Activated CD4-positive, alpha-beta memory T cell treated with anti-CD3 and anti-CD28 coated beads, Interleukin-2, amount 10 ng/mL, durations not matched to agents 7 days and 5 days (primary cell): Measurements from ENCODE around the gene TMEM273. TPM values are rescaled to one million over a fixed set of nuclear protein-coding genes. Genes with fewer than 3 reads are reported as not detected.

Experiments
- CTCF ChIA-PET: fragments of 350-600 bp; sonication (Branson Sonifier 250); formaldehyde crosslinking; loops from one replicate; lab custom pipeline; 2021; ENCODE audit warnings: antibody characterized with exemption, inconsistent platforms; lab: Charles Lee
- POLR2A ChIA-PET: fragments of 350-600 bp; sonication (Branson Sonifier 250); formaldehyde crosslinking; loops from one replicate; lab custom pipeline; 2021; ENCODE audit warnings: antibody characterized with exemption; lab: Charles Lee
- DNase-seq: peaks from one replicate; pipeline ENCODE4 v3.0.0-alpha.2; 2020
- H3K27ac Mint-ChIP-seq: one replicate; pipeline ENCODE4 v1.8.0; 2021; ENCODE audit warnings: mild to moderate bottlenecking, mixed read lengths
- H3K27me3 Mint-ChIP-seq: one replicate; pipeline ENCODE4 v1.8.0; 2021; ENCODE audit warnings: mixed read lengths
- H3K36me3 Mint-ChIP-seq: one replicate; pipeline ENCODE4 v1.8.0; 2021; ENCODE audit warnings: low read depth, mixed read lengths
- H3K4me1 Mint-ChIP-seq: one replicate; pipeline ENCODE4 v1.8.0; 2021; ENCODE audit warnings: mixed read lengths
- H3K4me3 Mint-ChIP-seq: one replicate; pipeline ENCODE4 v1.8.0; 2021; ENCODE audit warnings: mild to moderate bottlenecking, mixed read lengths
- H3K9me3 Mint-ChIP-seq: one replicate; pipeline ENCODE4 v1.8.0; 2021; ENCODE audit warnings: mixed read lengths
- total RNA-seq, 2 experiments: library from RNA; stranded (reverse); gene quantifications; one replicate each; pipeline ENCODE4 v1.2.3, GENCODE V29; 2021

TMEM273 gene
- total RNA-seq, 2 experiments from 2014 or later = 98.2 to 100 TPM

DNA sequence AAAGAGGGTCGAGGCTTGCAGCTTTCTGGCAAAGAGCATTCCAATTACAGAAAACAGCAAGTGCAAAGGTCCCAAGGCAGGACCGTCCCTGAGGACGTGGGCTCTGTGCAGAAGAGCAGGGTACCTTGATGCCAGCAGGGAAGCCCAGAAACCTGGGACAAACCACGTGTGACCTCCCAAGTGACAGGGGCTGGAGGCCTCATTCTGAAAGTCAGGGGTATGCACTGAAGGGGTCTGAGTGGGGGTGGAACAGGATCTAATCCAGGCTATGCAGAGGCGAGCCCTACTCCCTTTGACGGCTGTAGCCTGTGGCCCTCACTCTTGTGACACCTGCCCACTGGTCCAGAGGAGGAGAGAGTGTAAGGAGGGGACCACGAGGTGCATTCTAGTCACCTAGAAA is 22.9 kb downstream of the TMEM273 start:
- peaks cover 66% of the 10 kb centered on the region for H3K36me3 Mint-ChIP-seq
- H3K9me3 Mint-ChIP-seq = no peaks in the 10 kb centered on the region
- H3K4me1 Mint-ChIP-seq = peaks cover 50% of the 10 kb centered on the region
- H3K4me3 Mint-ChIP-seq = no peak overlapping the region
- ChIA-PET CTCF (no interaction called here), POLR2A (no interaction called here)
- no peaks in the 10 kb centered on the region for H3K27me3 Mint-ChIP-seq
- no peak for DNase-seq
- no peak overlapping the region for H3K27ac Mint-ChIP-seq

GRCh38 chr10:49164559-49165188 is 23.5 kb downstream of the TMEM273 start:
- ChIA-PET POLR2A (interaction anchor here (0.6 to 2.2 kb wide), 4 partner anchors 24 to 211 kb away, joined by 3 to 8 read pairs (median 4); partner anchors contain the start of gene TMEM273), CTCF (interaction anchor here (0.6 to 1.5 kb wide), 18 partner anchors 9 to 507 kb away, joined by 3 to 23 read pairs (median 3); partner anchors contain the start of gene ERCC6)
- Mint-ChIP-seq H3K36me3 (peaks cover 72% of the 10 kb centered on the region), H3K27me3 (no peaks in the 10 kb centered on the region), H3K9me3 (no peaks in the 10 kb centered on the region), H3K4me3 (no peak overlapping the region), H3K4me1 (peaks cover 46% of the 10 kb centered on the region), H3K27ac (peak overlapping the region; percentile 44)
- peak; percentile 55 for DNase-seq

- H3K27ac Mint-ChIP-seq = peak overlapping the region; percentile 44
- H3K4me1 Mint-ChIP-seq = peaks cover 37% of the 10 kb centered on the region
- no peaks in the 10 kb centered on the region for H3K27me3 Mint-ChIP-seq
- H3K4me3 Mint-ChIP-seq = no peak overlapping the region
- peaks cover 74% of the 10 kb centered on the region for H3K36me3 Mint-ChIP-seq
- ChIA-PET CTCF (interaction anchor here (0.9 to 1.5 kb wide), 12 partner anchors 8 to 506 kb away, joined by 3 to 23 read pairs (median 4); no protein-coding TSS in a partner anchor), POLR2A (interaction anchor here (1.1 to 2.2 kb wide), 3 partner anchors 25 to 85 kb away, joined by 3 to 8 read pairs (median 4); partner anchors contain the start of gene TMEM273)
- DNase-seq = no peak
- H3K9me3 Mint-ChIP-seq = no peaks in the 10 kb centered on the region
Measured at GRCh38 chr10:49163741-49164140, 24.4 kb downstream of the TMEM273 start.

- DNase-seq = no peak
- Mint-ChIP-seq H3K27me3 (no peaks in the 10 kb centered on the region), H3K27ac (no peak overlapping the region), H3K4me1 (peaks cover 37% of the 10 kb centered on the region), H3K9me3 (no peaks in the 10 kb centered on the region), H3K4me3 (no peak overlapping the region), H3K36me3 (peaks cover 73% of the 10 kb centered on the region)
- POLR2A ChIA-PET = interaction anchor here (2.2 kb wide), 1 partner anchor 84 kb away, joined by 8 read pairs; no protein-coding TSS in a partner anchor
- CTCF ChIA-PET = interaction anchor here (1.9 kb wide), 1 partner anchor 11 kb away, joined by 5 read pairs; no protein-coding TSS in a partner anchor
Measured at GRCh38 chr10:49162761-49163310, 25.4 kb downstream of the TMEM273 start.

- POLR2A ChIA-PET = interaction anchor here (0.7 kb wide), 1 partner anchor 11 kb away, joined by 3 read pairs; no protein-coding TSS in a partner anchor
- Mint-ChIP-seq H3K36me3 (peaks cover 78% of the 10 kb centered on the region), H3K4me1 (peaks cover 40% of the 10 kb centered on the region), H3K9me3 (no peaks in the 10 kb centered on the region), H3K27me3 (no peaks in the 10 kb centered on the region), H3K4me3 (no peak overlapping the region), H3K27ac (peak overlapping the region; percentile 7)
- CTCF ChIA-PET = interaction anchor here (1.0 to 1.9 kb wide), 5 partner anchors 11 to 505 kb away, joined by 3 to 6 read pairs (median 5); no protein-coding TSS in a partner anchor
- DNase-seq = no peak
Measured at GRCh38 chr10:49162063-49162462, 26.1 kb downstream of the TMEM273 start.

DNA sequence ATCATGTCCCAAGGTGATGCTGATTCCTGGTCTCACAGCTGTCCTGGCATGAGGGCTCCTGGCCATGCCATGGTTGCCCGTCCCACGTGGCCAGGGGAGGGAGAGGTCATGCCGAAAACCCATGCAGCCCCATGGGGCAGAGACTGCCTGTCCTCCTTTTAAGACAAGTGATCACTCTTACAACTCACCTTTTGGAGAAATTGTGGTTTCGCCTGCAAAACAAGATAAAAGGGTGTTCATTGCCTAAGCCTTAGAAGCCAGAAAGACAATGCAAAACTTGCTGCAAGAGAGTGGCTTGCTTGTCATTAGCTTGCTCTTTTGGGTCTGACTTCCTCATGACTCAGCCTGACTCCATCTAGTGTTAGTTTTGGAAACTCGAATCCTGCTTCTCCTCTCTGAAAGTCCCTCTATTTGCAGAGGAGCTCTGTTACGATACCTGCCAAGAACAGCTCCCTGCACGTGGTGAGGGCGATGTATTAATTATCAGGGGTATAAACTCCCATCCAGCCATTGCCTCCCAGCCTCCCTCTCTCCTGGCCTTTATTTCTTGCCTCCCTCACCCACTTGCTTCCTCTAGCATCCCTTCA is 26.7 kb downstream of the TMEM273 start:
- CTCF ChIA-PET = interaction anchor here (1.0 to 1.9 kb wide), 6 partner anchors 12 to 505 kb away, joined by 3 to 6 read pairs (median 4); no protein-coding TSS in a partner anchor
- Mint-ChIP-seq H3K27ac (peak overlapping the region; percentile 7), H3K27me3 (no peaks in the 10 kb centered on the region), H3K36me3 (peaks cover 77% of the 10 kb centered on the region), H3K4me1 (peaks cover 42% of the 10 kb centered on the region), H3K4me3 (no peak overlapping the region), H3K9me3 (no peaks in the 10 kb centered on the region)
- POLR2A ChIA-PET = interaction anchor here (0.7 kb wide), 1 partner anchor 11 kb away, joined by 3 read pairs; no protein-coding TSS in a partner anchor
- DNase-seq = no peak

DNA sequence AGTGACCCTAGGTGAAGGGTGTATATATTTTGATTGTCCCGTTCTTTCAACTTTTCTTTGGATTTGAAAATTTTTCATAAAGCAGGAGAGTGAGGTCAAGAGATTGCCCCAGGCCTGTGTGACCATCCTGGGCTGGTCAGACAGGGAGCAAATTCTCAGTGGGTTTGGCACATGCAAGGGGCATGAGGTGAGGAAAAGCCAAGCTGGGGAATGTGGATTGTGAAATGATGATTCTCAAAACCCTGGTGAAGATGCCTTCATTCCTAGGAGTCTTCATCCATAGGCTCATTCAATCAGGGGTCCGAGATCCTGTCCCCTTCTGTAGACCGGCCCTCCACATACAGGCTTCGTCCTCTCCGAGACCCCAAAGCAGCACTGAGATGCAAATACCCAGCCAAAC is 27.4 kb downstream of the TMEM273 start:
- Mint-ChIP-seq H3K27ac (no peak overlapping the region), H3K4me3 (no peak overlapping the region), H3K27me3 (no peaks in the 10 kb centered on the region), H3K36me3 (peaks cover 75% of the 10 kb centered on the region), H3K4me1 (peaks cover 43% of the 10 kb centered on the region), H3K9me3 (no peaks in the 10 kb centered on the region)
- CTCF ChIA-PET = interaction anchor here (1.0 to 1.6 kb wide), 3 partner anchors 185 to 504 kb away, joined by 3 to 6 read pairs (median 5); no protein-coding TSS in a partner anchor
- no peak for DNase-seq
- POLR2A ChIA-PET = no interaction called here

DNA sequence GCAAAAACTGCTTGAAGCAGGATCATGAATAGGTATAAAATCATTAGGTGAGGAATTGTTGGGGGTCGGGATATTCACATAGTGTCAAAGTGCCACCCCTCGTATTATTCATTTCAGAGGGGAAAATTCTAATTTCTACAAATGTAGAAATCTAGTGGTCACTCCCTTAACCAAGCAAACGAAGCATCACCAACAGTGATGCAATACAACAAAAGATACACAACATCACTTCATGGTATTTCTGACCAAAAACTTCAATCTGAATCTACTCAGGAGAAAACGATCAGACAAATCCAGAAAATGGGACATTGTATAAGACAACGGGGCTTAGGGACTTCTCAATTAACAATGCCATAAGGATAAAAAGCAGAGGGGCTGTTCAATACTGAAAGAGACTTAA is 28.1 kb downstream of the TMEM273 start:
- no peak for DNase-seq
- POLR2A ChIA-PET = no interaction called here
- peaks cover 43% of the 10 kb centered on the region for H3K4me1 Mint-ChIP-seq
- H3K36me3 Mint-ChIP-seq = peaks cover 77% of the 10 kb centered on the region
- no peak overlapping the region for H3K4me3 Mint-ChIP-seq
- H3K27ac Mint-ChIP-seq = no peak overlapping the region
- CTCF ChIA-PET = no interaction called here
- no peaks in the 10 kb centered on the region for H3K27me3 Mint-ChIP-seq
- no peaks in the 10 kb centered on the region for H3K9me3 Mint-ChIP-seq

- Mint-ChIP-seq H3K4me3 (no peak overlapping the region), H3K27ac (no peak overlapping the region), H3K27me3 (no peaks in the 10 kb centered on the region), H3K4me1 (peaks cover 31% of the 10 kb centered on the region), H3K9me3 (no peaks in the 10 kb centered on the region), H3K36me3 (peaks cover 74% of the 10 kb centered on the region)
- no peak for DNase-seq
- ChIA-PET POLR2A (no interaction called here), CTCF (no interaction called here)
Measured at GRCh38 chr10:49158915-49159314, 29.3 kb downstream of the TMEM273 start.

DNA sequence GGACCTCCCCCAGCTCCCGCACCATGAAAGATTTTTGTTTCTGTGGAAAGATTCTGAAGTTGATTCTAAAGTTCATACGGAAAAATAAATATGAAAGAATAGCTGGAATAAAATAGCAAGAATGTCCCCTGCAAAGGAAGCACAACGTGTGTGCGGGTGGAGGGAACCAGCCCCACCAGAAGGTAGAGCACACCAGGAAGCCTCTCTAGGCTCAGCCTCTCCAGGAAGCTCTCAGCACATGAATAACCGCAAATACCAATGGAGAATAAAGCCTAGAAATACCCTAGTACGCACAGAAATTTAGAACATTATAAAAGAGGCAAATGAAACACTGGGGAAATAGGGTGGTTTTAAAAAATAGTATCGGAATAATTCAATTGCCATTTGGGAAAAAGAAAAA is 29.8 kb downstream of the TMEM273 start:
- no peaks in the 10 kb centered on the region for H3K9me3 Mint-ChIP-seq
- DNase-seq = no peak
- CTCF ChIA-PET = no interaction called here
- H3K27ac Mint-ChIP-seq = no peak overlapping the region
- peaks cover 31% of the 10 kb centered on the region for H3K4me1 Mint-ChIP-seq
- POLR2A ChIA-PET = no interaction called here
- no peak overlapping the region for H3K4me3 Mint-ChIP-seq
- no peaks in the 10 kb centered on the region for H3K27me3 Mint-ChIP-seq
- peaks cover 70% of the 10 kb centered on the region for H3K36me3 Mint-ChIP-seq

DNA sequence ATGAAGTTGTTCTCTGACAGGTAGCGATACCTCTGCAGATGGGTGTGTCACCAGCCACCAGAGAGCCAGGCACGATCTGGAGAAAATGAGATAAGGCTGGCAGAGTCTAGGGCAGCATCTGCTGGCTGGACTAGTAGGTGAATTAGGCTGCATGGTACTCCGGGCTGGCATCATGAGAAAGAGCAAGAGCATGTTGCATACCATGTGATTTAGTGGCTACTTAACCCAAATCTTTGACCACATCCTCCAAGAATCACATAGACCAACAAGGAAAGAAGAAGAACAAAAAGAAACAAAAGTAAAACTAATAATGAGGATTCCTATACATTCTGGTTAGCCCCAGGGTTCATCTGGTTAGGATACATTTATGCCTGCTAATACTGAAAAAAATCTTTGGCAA is 31.0 kb downstream of the TMEM273 start:
- H3K27ac Mint-ChIP-seq = peak overlapping the region; percentile 65
- no peaks in the 10 kb centered on the region for H3K9me3 Mint-ChIP-seq
- peaks cover 60% of the 10 kb centered on the region for H3K36me3 Mint-ChIP-seq
- POLR2A ChIA-PET = no interaction called here
- no peak overlapping the region for H3K4me3 Mint-ChIP-seq
- DNase-seq = no peak
- CTCF ChIA-PET = interaction anchor here (0.6 kb wide), 1 partner anchor 76 kb away, joined by 3 read pairs; no protein-coding TSS in a partner anchor
- H3K4me1 Mint-ChIP-seq = peaks cover 37% of the 10 kb centered on the region
- no peaks in the 10 kb centered on the region for H3K27me3 Mint-ChIP-seq

GRCh38 chr10:49154641-49155040 is 33.5 kb downstream of the TMEM273 start:
- Mint-ChIP-seq H3K27me3 (peaks cover 1% of the 10 kb centered on the region), H3K36me3 (peaks cover 39% of the 10 kb centered on the region), H3K4me1 (peaks cover 51% of the 10 kb centered on the region), H3K4me3 (no peak overlapping the region), H3K9me3 (no peaks in the 10 kb centered on the region), H3K27ac (no peak overlapping the region)
- CTCF ChIA-PET = interaction anchor here (1.8 kb wide), 1 partner anchor 9 kb away, joined by 6 read pairs; no protein-coding TSS in a partner anchor
- no peak for DNase-seq
- POLR2A ChIA-PET = no interaction called here

DNA sequence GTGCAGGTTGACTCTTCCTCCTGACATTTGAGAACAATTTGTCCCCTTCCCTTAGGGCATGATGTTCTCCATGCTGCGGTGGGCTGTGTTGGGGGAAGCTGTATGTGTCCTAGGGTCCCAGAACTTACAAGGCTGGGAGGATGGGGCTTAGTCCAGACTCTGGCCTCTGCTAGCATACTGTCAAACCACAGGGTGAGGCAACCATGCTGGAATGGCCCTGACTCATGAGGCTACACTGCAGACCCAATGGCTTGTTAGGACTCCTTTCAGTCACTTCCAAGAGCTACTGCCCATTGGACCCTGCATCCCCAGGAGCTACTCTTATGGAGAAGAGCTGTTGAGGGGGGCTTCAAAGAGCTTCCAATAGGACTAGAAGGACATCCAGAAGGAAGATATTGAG is 34.2 kb downstream of the TMEM273 start:
- Mint-ChIP-seq H3K4me1 (peaks cover 51% of the 10 kb centered on the region), H3K4me3 (no peak overlapping the region), H3K27ac (no peak overlapping the region), H3K9me3 (no peaks in the 10 kb centered on the region), H3K27me3 (peaks cover 1% of the 10 kb centered on the region), H3K36me3 (peaks cover 34% of the 10 kb centered on the region)
- DNase-seq = no peak
- ChIA-PET CTCF (no interaction called here), POLR2A (interaction anchor here (1.4 kb wide), 1 partner anchor 29 kb away, joined by 3 read pairs; no protein-coding TSS in a partner anchor)
